C4-2B (cell line): Measurements from ENCODE around the gene ADAMTS3.

Experiments used
- CTCF ChIP-seq: fragments of 450-650 bp; conservative IDR thresholded peaks from 2 replicates; pipeline ENCODE4 v1.5.1; 2017; ENCODE audit warnings: mild to moderate bottlenecking
- ZFX ChIP-seq: fragments of 450-650 bp; IDR thresholded peaks from 2 replicates; pipeline ENCODE4 v1.6.1; 2017

GRCh38 chr4:72463724-72464123, 105.3 kb downstream of the ADAMTS3 start:
- no peak for TF ChIP-seq CTCF
- no peak for TF ChIP-seq ZFX
